ENCODE results near the gene ADNP.

Gene ADNP

DNA sequence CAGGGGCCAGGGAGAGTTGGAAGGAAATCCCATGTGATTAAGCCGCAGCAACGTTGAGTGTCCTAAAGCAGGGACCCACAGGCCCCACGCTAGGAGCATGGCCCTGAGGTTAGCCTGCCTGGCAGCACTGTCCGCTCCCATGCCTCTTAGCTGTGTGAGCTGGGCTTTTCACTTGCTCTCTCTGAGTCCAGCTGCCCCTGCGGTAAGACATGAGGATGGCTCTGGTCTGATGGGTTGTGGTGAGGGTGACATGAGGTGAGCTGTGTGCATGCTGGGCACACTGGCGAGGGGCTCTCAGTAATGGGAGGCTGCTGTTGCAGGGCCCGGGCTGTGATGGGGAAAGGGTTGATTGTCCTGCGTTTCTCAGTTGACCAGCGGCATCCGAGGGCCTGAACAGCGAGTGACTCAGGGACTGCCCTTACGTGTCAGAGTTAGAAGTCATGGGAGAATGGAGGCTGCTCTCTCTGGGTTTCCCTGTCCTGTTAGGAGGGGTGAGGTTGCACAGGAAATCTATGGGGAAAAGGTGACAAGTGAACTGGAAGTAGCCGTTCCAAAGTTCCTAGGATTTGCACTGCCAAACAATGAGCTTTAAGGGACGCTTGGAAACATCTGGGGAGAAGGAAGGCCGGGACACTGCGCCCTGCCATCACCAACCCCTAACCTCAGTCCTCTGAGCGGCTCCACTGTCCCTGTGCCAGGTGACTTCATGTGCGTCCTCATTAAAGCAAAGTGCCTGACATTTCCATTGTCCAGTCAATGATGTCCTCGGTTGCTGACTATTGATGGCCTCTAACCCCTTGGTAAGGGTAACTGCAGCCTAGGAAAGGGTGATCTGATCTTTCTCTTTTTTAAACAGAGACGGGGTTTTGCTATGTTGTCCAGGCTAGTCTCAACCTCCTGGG lies 51.3 kb downstream of the ADNP start:
- Histone ChIP-seq H3K4me1 (ENCODE audit: control insufficient read depth, insufficient read depth, low read length) (no peaks in the 10 kb centered on the region; the same call in 1 of the 2 replicates), H3K4me3 (ENCODE audit: low read depth, low read length) (no peak overlapping the region), H3K9me3 (ENCODE audit: control insufficient read depth, insufficient read depth, low read depth, low read length) (no peaks in the 10 kb centered on the region), H3K9ac (ENCODE audit: low read length) (no peak overlapping the region), H3K27me3 (ENCODE audit: control insufficient read depth, insufficient read depth, low read length) (no peaks in the 10 kb centered on the region), H3K27ac (ENCODE audit: low read depth, low read length) (no peak overlapping the region), H3K36me3 (ENCODE audit: control insufficient read depth, insufficient read depth, low read length) (no peaks in the 10 kb centered on the region; the same call in 1 of the 2 replicates)

DNA sequence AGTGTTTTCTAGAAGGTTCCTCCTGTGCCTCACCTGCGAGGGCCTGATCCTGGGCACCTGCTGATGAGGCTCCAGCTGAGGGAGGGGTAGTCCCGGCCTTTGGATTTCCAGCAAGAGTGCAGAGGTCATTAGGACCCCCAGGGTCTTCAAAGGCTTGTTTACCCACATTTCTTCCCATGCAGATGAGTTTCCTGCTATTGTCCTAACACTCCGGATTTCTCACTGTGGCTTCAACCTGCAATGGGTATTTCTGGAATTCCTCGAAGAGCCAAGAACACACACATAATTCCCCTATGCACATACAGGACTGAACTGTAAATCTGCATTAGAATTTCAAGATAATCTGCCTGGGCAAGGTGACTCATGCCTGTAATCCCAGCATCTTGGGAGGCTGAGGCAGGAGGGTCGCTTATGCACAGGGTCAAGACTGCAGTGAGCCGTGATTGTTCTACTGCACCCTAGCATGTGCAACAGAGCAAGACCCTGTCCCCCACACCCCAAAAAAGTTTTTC lies 53.9 kb downstream of the ADNP start:
- Histone ChIP-seq H3K4me3 (ENCODE audit: low read depth, low read length) (no peak overlapping the region), H3K4me1 (ENCODE audit: control insufficient read depth, insufficient read depth, low read length) (peaks cover 9% of the 10 kb centered on the region; the same call in 1 of the 2 replicates), H3K27me3 (ENCODE audit: control insufficient read depth, insufficient read depth, low read length) (no peaks in the 10 kb centered on the region), H3K9me3 (ENCODE audit: control insufficient read depth, insufficient read depth, low read depth, low read length) (no peaks in the 10 kb centered on the region), H3K27ac (ENCODE audit: low read depth, low read length) (no peak overlapping the region), H3K36me3 (ENCODE audit: control insufficient read depth, insufficient read depth, low read length) (no peaks in the 10 kb centered on the region; the same call in 1 of the 2 replicates), H3K9ac (ENCODE audit: low read length) (no peak overlapping the region)

DNA sequence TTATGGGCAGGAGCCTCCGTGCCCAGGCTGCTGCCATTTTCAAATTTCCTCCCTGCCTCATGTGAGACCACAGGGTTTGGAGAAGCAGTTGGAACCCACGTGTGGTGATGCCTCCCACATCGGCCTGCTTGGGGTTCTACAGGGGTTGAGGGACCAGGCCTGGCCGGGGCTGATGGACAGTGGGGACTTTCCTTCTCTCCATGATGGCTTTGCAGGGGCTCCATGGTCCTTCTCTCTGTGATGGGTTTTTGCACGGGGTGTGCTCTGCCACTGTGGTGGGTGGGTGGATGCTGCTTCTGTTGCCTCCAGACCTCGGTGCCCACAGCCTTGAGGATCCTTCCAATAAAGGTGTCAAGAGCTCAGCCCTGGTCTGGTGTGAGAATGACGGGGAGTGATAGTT lies 54.4 kb downstream of the ADNP start:
- no peaks in the 10 kb centered on the region; the same call in 1 of the 2 replicates for H3K36me3 ChIP-seq (ENCODE audit: control insufficient read depth, insufficient read depth, low read length)
- peaks cover 10% of the 10 kb centered on the region for H3K4me1 ChIP-seq (ENCODE audit: control insufficient read depth, insufficient read depth, low read length)

DNA sequence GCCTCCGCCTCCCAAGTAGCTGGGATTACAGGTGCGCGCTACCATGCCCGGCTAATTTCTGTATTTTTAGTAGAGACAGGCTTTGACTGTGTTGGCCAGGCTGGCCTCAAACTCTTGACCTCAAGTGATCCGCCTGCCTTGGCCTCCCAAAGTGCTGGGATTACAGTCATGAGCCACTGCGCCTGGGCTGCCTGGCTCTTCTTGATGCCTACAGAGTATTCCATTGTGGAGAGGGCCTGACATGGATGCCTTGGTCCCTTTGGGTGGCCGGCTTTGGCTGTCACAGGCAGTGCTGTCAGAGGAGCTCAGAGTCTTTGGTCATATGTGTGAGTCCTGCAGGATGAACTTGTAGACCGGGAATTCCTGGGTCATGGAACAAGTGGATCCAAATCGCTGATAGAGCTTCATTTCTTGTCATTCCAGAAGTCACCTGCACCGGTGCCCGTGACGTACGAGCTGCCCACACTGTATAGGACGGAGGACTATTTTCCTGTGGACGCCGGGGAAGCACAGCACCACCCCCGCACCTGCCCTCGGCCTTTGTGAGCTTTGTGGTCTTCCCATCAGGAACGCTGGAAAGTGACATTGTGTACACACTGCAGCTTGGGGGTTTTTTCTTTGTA lies 55.1 kb downstream of the ADNP start:
- Histone ChIP-seq H3K27ac (ENCODE audit: low read depth, low read length) (no peak overlapping the region), H3K9me3 (ENCODE audit: control insufficient read depth, insufficient read depth, low read depth, low read length) (no peaks in the 10 kb centered on the region), H3K36me3 (ENCODE audit: control insufficient read depth, insufficient read depth, low read length) (no peaks in the 10 kb centered on the region; the same call in 1 of the 2 replicates), H3K4me3 (ENCODE audit: low read depth, low read length) (no peak overlapping the region), H3K4me1 (ENCODE audit: control insufficient read depth, insufficient read depth, low read length) (peaks cover 16% of the 10 kb centered on the region), H3K27me3 (ENCODE audit: control insufficient read depth, insufficient read depth, low read length) (no peaks in the 10 kb centered on the region), H3K9ac (ENCODE audit: low read length) (no peak overlapping the region)

More for the DNA sequence above, 54.4 kb downstream of the ADNP start:
- H3K27ac ChIP-seq (ENCODE audit: low read depth, low read length): no peak overlapping the region
- H3K9me3 ChIP-seq (ENCODE audit: control insufficient read depth, insufficient read depth, low read depth, low read length): no peaks in the 10 kb centered on the region
- H3K27me3 ChIP-seq (ENCODE audit: control insufficient read depth, insufficient read depth, low read length): no peaks in the 10 kb centered on the region
- no peak overlapping the region for H3K4me3 ChIP-seq (ENCODE audit: low read depth, low read length)
- no peak overlapping the region for H3K9ac ChIP-seq (ENCODE audit: low read length)

DNA sequence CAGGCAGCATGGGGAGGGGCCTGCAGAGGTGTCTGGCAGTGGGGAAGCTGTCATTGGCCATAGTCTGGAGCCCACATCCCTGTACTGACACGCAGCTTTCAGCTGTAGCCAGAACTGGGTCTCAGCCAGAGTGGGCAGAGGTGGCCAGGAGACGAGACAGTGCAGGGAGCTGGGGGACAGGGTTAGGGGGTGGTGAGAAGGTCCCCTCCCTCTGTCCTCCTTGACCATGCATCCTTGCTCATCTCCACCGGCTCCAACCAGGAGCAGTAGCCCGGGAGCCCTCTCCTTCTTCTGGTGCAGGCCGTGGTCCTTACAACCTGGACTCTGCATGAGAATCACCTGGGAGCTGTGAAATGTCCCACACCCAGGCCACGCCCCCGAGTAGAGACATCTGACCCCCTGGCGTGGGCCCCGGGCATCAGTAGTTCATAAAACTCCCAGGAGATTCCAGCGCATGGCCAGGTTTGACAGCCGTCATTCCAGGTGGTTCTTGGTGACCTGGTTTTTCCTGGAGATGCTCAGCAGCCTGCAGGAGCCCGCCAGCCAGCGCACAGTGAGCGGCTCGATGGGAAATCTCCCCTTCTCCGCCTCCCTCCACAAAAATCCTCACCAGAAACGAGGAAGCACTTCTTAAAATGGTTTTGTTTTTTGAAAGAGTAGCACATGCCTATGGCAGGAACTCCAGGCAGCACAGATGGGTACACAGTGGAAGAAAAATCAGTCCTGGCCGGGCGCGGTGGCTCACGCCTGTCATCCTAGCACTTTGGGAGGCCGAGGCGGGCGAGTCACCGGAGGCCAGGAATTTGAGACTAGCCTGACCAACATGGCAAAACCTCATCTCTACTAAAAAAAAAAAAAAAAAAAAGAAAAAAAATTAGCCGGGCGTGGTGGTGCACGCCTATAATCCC lies 56.2 kb downstream of the ADNP start:
- peaks cover 27% of the 10 kb centered on the region for H3K4me1 ChIP-seq (ENCODE audit: control insufficient read depth, insufficient read depth, low read length)
- no peaks in the 10 kb centered on the region; the same call in 1 of the 2 replicates for H3K36me3 ChIP-seq (ENCODE audit: control insufficient read depth, insufficient read depth, low read length)
- H3K27me3 ChIP-seq (ENCODE audit: control insufficient read depth, insufficient read depth, low read length): no peaks in the 10 kb centered on the region
- H3K4me3 ChIP-seq (ENCODE audit: low read depth, low read length): no peak overlapping the region
- no peaks in the 10 kb centered on the region for H3K9me3 ChIP-seq (ENCODE audit: control insufficient read depth, insufficient read depth, low read depth, low read length)
- no peak overlapping the region for H3K27ac ChIP-seq (ENCODE audit: low read depth, low read length)
- H3K9ac ChIP-seq (ENCODE audit: low read length): no peak overlapping the region

DNA sequence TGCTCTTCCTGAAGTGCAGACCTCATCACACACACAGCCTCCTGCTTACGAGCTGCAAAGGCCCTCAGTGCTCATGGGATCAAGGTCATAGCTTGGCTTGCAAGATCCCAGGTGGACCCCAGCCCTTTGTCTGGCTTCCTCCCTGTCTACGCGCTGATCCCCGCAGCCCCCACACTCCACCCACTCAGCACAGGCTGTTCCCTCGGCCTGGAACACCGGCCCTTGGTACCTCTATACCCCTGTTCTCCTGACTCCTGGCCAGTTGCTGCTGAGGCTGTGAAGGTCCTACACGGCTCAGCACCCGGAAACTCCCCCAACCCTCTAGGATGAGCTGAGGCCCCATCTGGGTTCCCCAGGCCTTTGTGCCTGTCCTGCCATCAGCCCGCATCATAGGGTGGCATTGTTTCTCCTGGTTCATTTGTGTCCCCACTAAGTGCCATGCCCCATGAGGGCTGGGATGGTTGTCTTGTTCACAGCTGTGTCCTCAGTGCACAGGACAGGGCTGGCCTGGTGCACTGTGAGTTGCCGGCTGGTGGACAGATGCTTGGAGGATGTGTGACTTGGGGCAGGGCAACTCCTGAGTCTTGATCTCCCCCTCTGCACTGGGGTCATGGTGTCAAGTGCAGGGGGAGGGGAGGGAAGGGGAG lies 57.0 kb downstream of the ADNP start:
- no peak overlapping the region for H3K9ac ChIP-seq (ENCODE audit: low read length)
- H3K9me3 ChIP-seq (ENCODE audit: control insufficient read depth, insufficient read depth, low read depth, low read length): no peaks in the 10 kb centered on the region
- H3K4me1 ChIP-seq (ENCODE audit: control insufficient read depth, insufficient read depth, low read length): peaks cover 29% of the 10 kb centered on the region
- no peak overlapping the region for H3K4me3 ChIP-seq (ENCODE audit: low read depth, low read length)
- H3K27ac ChIP-seq (ENCODE audit: low read depth, low read length): no peak overlapping the region
- no peaks in the 10 kb centered on the region; the same call in 1 of the 2 replicates for H3K36me3 ChIP-seq (ENCODE audit: control insufficient read depth, insufficient read depth, low read length)
- H3K27me3 ChIP-seq (ENCODE audit: control insufficient read depth, insufficient read depth, low read length): no peaks in the 10 kb centered on the region

DNA sequence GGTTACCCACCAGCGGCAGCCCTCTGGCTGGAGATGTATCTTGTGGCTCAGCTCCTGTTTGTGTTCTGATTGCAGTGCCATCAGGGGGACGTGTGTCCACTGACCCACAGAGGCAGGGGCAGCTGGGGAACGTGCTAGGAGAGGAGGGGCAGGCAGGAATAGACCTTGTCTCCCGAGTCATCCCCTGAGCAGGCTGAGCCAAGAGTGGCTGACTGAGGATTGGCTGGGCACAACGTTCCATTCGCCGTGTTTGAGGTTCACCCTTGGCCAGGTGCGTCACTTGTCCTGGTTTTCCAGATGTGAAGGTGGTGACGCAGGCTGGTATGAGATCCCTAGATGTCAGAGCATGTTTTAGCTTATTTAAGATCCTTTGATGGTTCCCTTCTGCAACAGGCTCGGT lies 57.7 kb downstream of the ADNP start:
- H3K36me3 ChIP-seq (ENCODE audit: control insufficient read depth, insufficient read depth, low read length): no peaks in the 10 kb centered on the region; the same call in 1 of the 2 replicates
- no peaks in the 10 kb centered on the region for H3K27me3 ChIP-seq (ENCODE audit: control insufficient read depth, insufficient read depth, low read length)
- H3K27ac ChIP-seq (ENCODE audit: low read depth, low read length): no peak overlapping the region
- H3K9ac ChIP-seq (ENCODE audit: low read length): no peak overlapping the region
- no peaks in the 10 kb centered on the region for H3K9me3 ChIP-seq (ENCODE audit: control insufficient read depth, insufficient read depth, low read depth, low read length)
- no peak overlapping the region for H3K4me3 ChIP-seq (ENCODE audit: low read depth, low read length)
- peaks cover 31% of the 10 kb centered on the region for H3K4me1 ChIP-seq (ENCODE audit: control insufficient read depth, insufficient read depth, low read length)

DNA sequence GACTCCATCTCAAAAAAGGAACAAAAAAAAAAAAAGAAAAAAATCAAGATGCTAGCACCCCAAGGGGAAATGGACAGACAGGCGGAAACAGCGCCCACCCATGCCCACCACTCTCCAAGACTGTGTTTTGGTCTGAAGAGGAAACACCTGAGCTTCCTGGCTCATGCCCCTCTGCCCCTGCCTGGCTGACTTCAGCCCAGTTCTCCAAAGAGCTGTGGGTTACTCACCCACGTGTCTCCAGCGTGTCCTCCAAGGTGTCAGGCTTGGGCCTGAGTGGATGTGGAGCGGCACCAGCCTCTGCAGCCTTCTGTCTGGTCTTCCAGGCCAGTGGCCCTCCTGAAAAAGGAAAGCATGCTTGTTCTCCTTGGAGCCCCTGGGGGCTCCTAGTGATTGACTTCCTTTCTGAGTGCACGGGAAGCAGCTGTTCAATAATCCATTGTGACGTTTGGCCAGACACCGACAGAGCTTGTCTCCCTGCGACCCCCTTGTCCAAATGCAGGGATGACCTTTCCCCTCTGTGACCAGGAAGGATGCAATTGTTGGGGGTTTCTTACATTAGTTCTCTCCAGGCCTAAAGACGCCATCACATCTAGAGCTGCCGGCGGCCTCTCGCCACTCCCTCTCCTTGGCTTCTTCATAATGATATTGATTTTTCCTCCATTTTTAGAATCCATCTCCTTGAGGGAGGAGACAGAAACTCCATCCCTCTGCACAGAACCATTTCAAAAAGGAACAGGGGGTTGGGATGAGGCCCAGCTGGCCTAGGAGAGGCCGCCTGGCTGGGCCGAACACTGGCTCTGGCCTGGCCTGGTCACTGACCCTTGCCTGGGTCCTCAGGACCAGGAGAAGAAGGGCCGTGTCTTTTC lies 58.4 kb downstream of the ADNP start:
- Histone ChIP-seq H3K27ac (ENCODE audit: low read depth, low read length) (no peak overlapping the region), H3K27me3 (ENCODE audit: control insufficient read depth, insufficient read depth, low read length) (no peaks in the 10 kb centered on the region), H3K4me1 (ENCODE audit: control insufficient read depth, insufficient read depth, low read length) (peaks cover 31% of the 10 kb centered on the region), H3K4me3 (ENCODE audit: low read depth, low read length) (no peak overlapping the region), H3K9ac (ENCODE audit: low read length) (peak overlapping the region; percentile 19), H3K36me3 (ENCODE audit: control insufficient read depth, insufficient read depth, low read length) (no peaks in the 10 kb centered on the region; the same call in 1 of the 2 replicates), H3K9me3 (ENCODE audit: control insufficient read depth, insufficient read depth, low read depth, low read length) (no peaks in the 10 kb centered on the region)

DNA sequence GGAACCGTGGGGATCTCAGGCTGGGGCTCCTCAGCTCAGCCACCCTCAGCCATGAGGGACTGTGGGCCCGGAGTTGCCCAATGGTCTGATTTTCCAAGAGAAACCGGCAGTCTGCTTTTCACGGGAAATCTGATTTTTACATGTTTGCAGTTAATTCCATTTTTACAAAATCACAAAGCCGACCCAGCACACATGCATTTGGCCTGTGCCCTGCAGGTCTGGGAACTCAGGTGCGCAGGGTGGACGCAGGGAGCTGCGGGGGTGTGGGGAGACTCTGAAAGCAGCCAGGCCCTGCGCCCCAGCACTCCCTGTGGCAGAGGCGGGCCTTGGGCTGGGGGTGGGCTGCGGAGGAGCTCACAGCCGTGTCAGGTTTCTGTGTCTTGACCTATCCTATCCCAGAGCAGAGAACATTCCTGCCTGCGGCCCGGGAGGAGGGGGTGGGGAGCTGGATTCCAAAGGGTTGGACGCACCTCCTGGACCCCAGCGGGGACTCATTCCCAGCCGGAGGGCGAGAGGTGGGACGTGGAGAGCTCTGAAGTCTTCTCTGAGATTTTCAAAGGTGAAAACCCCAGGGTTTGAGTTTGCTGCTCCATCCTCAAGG lies 60.6 kb downstream of the ADNP start:
- no peaks in the 10 kb centered on the region for H3K27me3 ChIP-seq (ENCODE audit: control insufficient read depth, insufficient read depth, low read length)
- no peaks in the 10 kb centered on the region for H3K9me3 ChIP-seq (ENCODE audit: control insufficient read depth, insufficient read depth, low read depth, low read length)
- H3K36me3 ChIP-seq (ENCODE audit: control insufficient read depth, insufficient read depth, low read length): no peaks in the 10 kb centered on the region
- H3K27ac ChIP-seq (ENCODE audit: low read depth, low read length): peak overlapping the region; percentile 94
- peaks cover 32% of the 10 kb centered on the region for H3K4me1 ChIP-seq (ENCODE audit: control insufficient read depth, insufficient read depth, low read length)
- peak overlapping the region; percentile 85 for H3K9ac ChIP-seq (ENCODE audit: low read length)
- peak overlapping the region; percentile 63 for H3K4me3 ChIP-seq (ENCODE audit: low read depth, low read length)

Measured in HUES6 (cell line).